Sigmoid colon (tissue), 4 donors: ENCODE measurements around the gene GTSF1L.

Experiments used
- CTCF ChIP-seq, 4 experiments: fragments of 450-650 bp in 3 of 4; fragments of 200-600 bp in 1 of 4; IDR thresholded peaks; one replicate each; pipeline ENCODE4 v1.5.1; 2016 to 2019; ENCODE audit warnings: antibody characterized with exemption in 4 of 4, mild to moderate bottlenecking in 3 of 4, moderate library complexity in 2 of 4
- EP300 ChIP-seq, 4 donors: sonication (generic); formaldehyde crosslinking; IDR thresholded peaks; one replicate each; pipeline ENCODE4 v1.6.1; 2017; ENCODE audit warnings: antibody characterized with exemption in 4 of 4

- no peak for TF ChIP-seq EP300 (IDR thresholded peaks at IDR 0.05)
- no peak for TF ChIP-seq CTCF (IDR thresholded peaks at IDR 0.05)
These were observed 29.0 kb upstream of the GTSF1L start for GRCh38 chr20:43755851-43756250.
